KMS-11 (cell line): Measurements from ENCODE around the gene EIF3I.

Experiments
- H2AFZ ChIP-seq: fragments of 200-600 bp; sonication (generic); 2 replicates; pipeline ENCODE4 v1.6.1; 2016; ENCODE audit warnings: antibody characterized with exemption, mixed run types, low read depth
- H3K27ac ChIP-seq: fragments of 200-600 bp; sonication (generic); 2 replicates; pipeline ENCODE4 v1.6.1; 2016; ENCODE audit warnings: mild to moderate bottlenecking, mixed run types
- H3K27me3 ChIP-seq: fragments of 200-600 bp; sonication (generic); 2 replicates; pipeline ENCODE4 v1.6.1; 2017; ENCODE audit warnings: mild to moderate bottlenecking, low read depth, mixed run types, moderate library complexity; ENCODE audit not compliant: insufficient read depth
- H3K36me3 ChIP-seq: fragments of 200-600 bp; sonication (generic); 2 replicates; pipeline ENCODE4 v1.6.1; 2017; ENCODE audit warnings: mild to moderate bottlenecking, mixed run types; ENCODE audit not compliant: insufficient read depth
- H3K4me1 ChIP-seq: fragments of 200-600 bp; sonication (generic); 2 replicates; pipeline ENCODE4 v1.6.1; 2016; ENCODE audit warnings: mild to moderate bottlenecking, low read depth, mixed run types; ENCODE audit not compliant: poor library complexity, severe bottlenecking
- H3K4me2 ChIP-seq: fragments of 200-600 bp; sonication (generic); 2 replicates; pipeline ENCODE4 v1.7.0; 2016; ENCODE audit warnings: mild to moderate bottlenecking, mixed run types
- H3K4me3 ChIP-seq: fragments of 200-600 bp; sonication (generic); IDR thresholded peaks from 2 replicates; pipeline ENCODE4 v1.6.1; 2017; ENCODE audit warnings: low read depth, low read length, mixed read lengths; ENCODE audit not compliant: insufficient read depth
- H3K79me2 ChIP-seq: fragments of 200-600 bp; sonication (generic); 2 replicates; pipeline ENCODE4 v1.6.1; 2016; ENCODE audit warnings: low read depth, mixed run types; ENCODE audit not compliant: insufficient read depth
- H3K9ac ChIP-seq: fragments of 200-600 bp; sonication (generic); 2 replicates; pipeline ENCODE4 v1.6.1; 2016; ENCODE audit warnings: mild to moderate bottlenecking, mixed run types
- H4K20me1 ChIP-seq: fragments of 200-600 bp; sonication (generic); 2 replicates; pipeline ENCODE4 v1.6.1; 2016; ENCODE audit warnings: mild to moderate bottlenecking, mixed run types; ENCODE audit not compliant: insufficient read depth
- TF ChIP-seq, protein P1 (sequence below): fragments of 200-600 bp; sonication (generic); conservative IDR thresholded peaks from 2 replicates; pipeline ENCODE4 v1.6.1; 2017; ENCODE audit warnings: low read depth, mild to moderate bottlenecking, antibody characterized with exemption, low read length, moderate library complexity, mixed read lengths

EIF3I gene

DNA sequence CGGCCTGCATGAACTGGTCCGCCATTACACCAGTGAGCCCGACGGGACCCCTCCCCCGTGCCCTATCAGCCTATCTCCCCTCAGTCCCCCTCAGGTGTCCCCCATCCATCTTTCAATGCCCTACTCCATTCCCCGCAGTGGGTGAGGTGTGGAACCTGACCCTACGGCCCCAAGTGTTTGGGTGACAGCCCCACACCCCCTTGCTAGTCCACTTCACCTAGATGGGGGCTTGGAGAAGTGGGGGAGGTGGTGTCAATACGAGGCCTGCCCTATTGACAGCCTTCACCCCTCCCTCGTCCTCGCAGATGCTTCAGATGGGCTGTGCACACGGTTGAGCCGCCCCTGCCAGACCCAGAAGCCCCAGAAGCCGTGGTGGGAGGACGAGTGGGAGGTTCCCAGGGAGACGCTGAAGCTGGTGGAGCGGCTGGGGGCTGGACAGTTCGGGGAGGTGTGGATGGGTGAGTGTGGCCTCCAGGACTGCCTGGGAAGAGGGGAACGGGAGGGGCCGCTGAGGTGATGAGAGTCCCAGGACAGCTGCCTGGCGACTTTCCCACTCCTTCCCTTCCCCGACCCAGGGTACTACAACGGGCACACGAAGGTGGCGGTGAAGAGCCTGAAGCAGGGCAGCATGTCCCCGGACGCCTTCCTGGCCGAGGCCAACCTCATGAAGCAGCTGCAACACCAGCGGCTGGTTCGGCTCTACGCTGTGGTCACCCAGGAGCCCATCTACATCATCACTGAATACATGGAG, 54.0 kb downstream of the EIF3I start:
- no peaks in the 10 kb centered on the region for H4K20me1 ChIP-seq
- no peak overlapping the region for H3K27ac ChIP-seq
- no peak overlapping the region for H3K9ac ChIP-seq
- no peak overlapping the region for H2AFZ ChIP-seq
- H3K4me1 ChIP-seq: peaks cover 5% of the 10 kb centered on the region
- H3K4me2 ChIP-seq: no peak overlapping the region
- no peaks in the 10 kb centered on the region for H3K36me3 ChIP-seq
- H3K4me3 ChIP-seq: no peak overlapping the region
- TF ChIP-seq, protein P1, sequence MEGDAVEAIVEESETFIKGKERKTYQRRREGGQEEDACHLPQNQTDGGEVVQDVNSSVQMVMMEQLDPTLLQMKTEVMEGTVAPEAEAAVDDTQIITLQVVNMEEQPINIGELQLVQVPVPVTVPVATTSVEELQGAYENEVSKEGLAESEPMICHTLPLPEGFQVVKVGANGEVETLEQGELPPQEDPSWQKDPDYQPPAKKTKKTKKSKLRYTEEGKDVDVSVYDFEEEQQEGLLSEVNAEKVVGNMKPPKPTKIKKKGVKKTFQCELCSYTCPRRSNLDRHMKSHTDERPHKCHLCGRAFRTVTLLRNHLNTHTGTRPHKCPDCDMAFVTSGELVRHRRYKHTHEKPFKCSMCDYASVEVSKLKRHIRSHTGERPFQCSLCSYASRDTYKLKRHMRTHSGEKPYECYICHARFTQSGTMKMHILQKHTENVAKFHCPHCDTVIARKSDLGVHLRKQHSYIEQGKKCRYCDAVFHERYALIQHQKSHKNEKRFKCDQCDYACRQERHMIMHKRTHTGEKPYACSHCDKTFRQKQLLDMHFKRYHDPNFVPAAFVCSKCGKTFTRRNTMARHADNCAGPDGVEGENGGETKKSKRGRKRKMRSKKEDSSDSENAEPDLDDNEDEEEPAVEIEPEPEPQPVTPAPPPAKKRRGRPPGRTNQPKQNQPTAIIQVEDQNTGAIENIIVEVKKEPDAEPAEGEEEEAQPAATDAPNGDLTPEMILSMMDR: no peak
- H3K79me2 ChIP-seq: no peaks in the 10 kb centered on the region
- H3K27me3 ChIP-seq: no peaks in the 10 kb centered on the region
